Right lobe of liver (tissue), 6 donors: ENCODE measurements around the gene OLR1. TPM values are rescaled to one million over a fixed set of nuclear protein-coding genes. Genes with fewer than 3 reads are reported as not detected.

Experiments
- ATAC-seq, 4 donors: fragments of 200-7000 bp; cut with Tn5 transposase; one replicate each; pipeline ENCODE4 v1.9.1; 2020; ENCODE audit warnings: mild to moderate bottlenecking in 4 of 4, moderate library complexity in 4 of 4
- DNase-seq, 3 donors: peaks; one replicate each; pipeline ENCODE4 v3.0.0-alpha.2; 2020
- H3K27ac ChIP-seq, 3 donors: fragments of 200-600 bp; one replicate each; pipeline ENCODE4 v1.8.0; 2022
- H3K27me3 ChIP-seq, 2 donors: fragments of 200-600 bp; one replicate each; pipeline ENCODE4 v1.8.0; 2022
- H3K36me3 ChIP-seq, 4 donors: fragments of 200-600 bp; sonication (generic) in 1 of 4; one replicate each; pipeline versions ENCODE4 v1.5.1 to v1.8.0; 2017 to 2022; ENCODE audit warnings: control low read depth in 1 of 4
- H3K4me1 ChIP-seq, 4 donors: fragments of 200-600 bp; sonication (generic) in 1 of 4; one replicate each; pipeline versions ENCODE4 v1.5.1 to v1.8.0; 2017 to 2022; ENCODE audit warnings: control low read depth in 1 of 4
- H3K4me3 ChIP-seq, 3 donors: fragments of 200-600 bp; one replicate each; pipeline ENCODE4 v1.8.0; 2022
- H3K9me3 ChIP-seq, 4 donors: fragments of 200-600 bp; sonication (generic) in 1 of 4; one replicate each; pipeline versions ENCODE4 v1.5.1 to v1.8.0; 2017 to 2022; ENCODE audit warnings: control low read depth in 1 of 4
- CTCF ChIP-seq, 4 donors: fragments of 200-600 bp in 3 of 4; fragments of 450-650 bp in 1 of 4; IDR thresholded peaks; one replicate each; pipeline versions ENCODE4 v1.5.1 to v1.8.0; 2016 to 2022; ENCODE audit warnings: antibody characterized with exemption in 4 of 4, mild to moderate bottlenecking in 2 of 4
- POLR2A ChIP-seq: fragments of 450-650 bp; IDR thresholded peaks from one replicate; pipeline ENCODE4 v1.6.1; 2017; ENCODE audit warnings: antibody characterized with exemption, mild to moderate bottlenecking
- WGBS: methylation state at CpG from one replicate; pipeline ENCODE4 v1.1.6; 2018; ENCODE audit warnings: low coverage, low lambda C conversion rate; ENCODE audit not compliant: insufficient coverage; ENCODE audit errors: missing lambda C conversion rate; 5-methylcytosine and 5-hydroxymethylcytosine counted together
- intact Hi-C, 2 donors: fragments of 100-400 bp; cut with DNase I; formaldehyde crosslinking; loops; one replicate each; pipeline versions ENCODE4 v1.11.2 to v1.14.1; 2022
- total RNA-seq, 6 experiments: library from RNA; depleted of rRNA in 2 of 6; stranded (reverse); fragments of >200 nt in 2 of 6; fragmentation: NEBNext Ultra II Directional in 3 of 6; extraction: Animal tissue kit (Norgen Biotek cat#: 25700) in 3 of 6; gene quantifications; one replicate each; pipeline versions ENCODE4 v1.1.0 to v1.2.4, GENCODE V29; 2016 to 2023
- donor health status: DM: no; HTN: yes; CAD: no.
- donor health status: DM: no; HTN: no; CAD: no.
- donor health status: DM: no; HTN: no; CAD: no.
- donor health status: DM: no; HTN: yes; CAD: no.
- donor health status: DM: no; HTN: yes; CAD: no.

The OLR1 gene
- total RNA-seq, 6 experiments from 2014 or later = 0.23 to 3.9 (median 0.77) TPM; not detected in 2

DNA sequence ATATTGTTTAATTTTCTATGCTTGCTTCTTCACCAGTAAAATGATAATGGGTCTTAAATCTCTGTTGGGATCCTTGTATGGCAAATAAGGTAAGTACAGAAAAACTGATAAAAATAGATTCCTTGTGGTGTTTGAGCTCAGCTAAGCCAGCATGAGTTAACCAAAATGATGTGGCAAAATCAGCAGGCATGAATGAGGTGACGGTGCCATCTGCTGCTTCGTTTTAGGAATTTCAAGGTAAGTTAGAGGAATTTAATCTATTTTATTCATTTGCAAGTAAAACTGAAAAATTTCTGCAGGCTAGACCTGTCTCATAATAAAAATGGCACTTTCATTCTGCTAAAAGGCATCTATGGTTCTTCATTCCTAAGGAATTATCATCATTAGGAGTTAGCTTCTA, 31.9 kb downstream of the OLR1 start:
- DNase-seq = no peak
- ATAC-seq = peak; percentile 74 to 91 (median 82)
- WGBS = 5% methylated on average over 2 of the region's 2 CpGs
- Histone ChIP-seq H3K4me3 (no peak overlapping the region), H3K4me1 (no peaks in the 10 kb centered on the region), H3K27ac (no peak overlapping the region), H3K36me3 (no peaks in the 10 kb centered on the region), H3K9me3 (no peaks in the 10 kb centered on the region), H3K27me3 (no peaks in the 10 kb centered on the region)
- intact Hi-C loops = no loop called here
- TF ChIP-seq POLR2A (no peak), CTCF (IDR thresholded peaks at IDR 0.05) (peak; percentile 57 to 81 (median 61))

DNA sequence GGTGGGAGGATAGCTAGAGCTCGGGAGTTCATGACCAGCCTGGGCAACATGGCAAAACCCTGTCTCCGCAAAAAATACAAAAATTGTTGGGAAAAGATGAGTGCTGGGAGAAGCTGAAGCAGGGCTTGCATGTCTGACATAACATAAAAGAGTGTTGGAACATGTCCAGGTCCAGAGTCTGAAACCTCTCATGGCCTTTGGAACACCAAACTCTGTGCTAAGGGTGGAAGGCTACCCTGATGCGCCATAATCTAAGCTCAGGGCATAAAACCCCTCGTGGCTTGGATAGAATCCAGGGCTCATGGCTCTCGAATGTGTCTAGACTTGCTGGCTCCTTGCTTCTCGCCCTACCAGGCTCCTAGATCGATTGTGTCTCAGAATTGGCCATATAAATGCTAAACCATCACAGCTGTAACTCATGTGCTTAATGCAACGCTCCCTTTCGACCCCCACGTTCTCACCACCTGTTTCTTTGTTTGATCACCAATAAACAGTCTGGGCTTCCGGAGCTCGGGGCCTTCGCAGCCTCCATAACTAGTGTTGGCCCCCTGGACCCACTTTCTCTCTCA, 35.2 kb downstream of the OLR1 start:
- Histone ChIP-seq H3K9me3 (no peaks in the 10 kb centered on the region), H3K27me3 (no peaks in the 10 kb centered on the region), H3K36me3 (no peaks in the 10 kb centered on the region), H3K27ac (no peak overlapping the region), H3K4me3 (no peak overlapping the region), H3K4me1 (no peaks in the 10 kb centered on the region)
- TF ChIP-seq POLR2A = no peak
- TF ChIP-seq CTCF (IDR thresholded peaks at IDR 0.05) = no peak
- WGBS = 70% methylated on average over 11 of the region's 13 CpGs
- intact Hi-C loops = loop anchor here in 1 of 2 donors (10.0 kb wide), 1 partner anchor 102 kb away; the partner anchor contains the start of gene CLEC9A
- ATAC-seq (peak in 3 of 4 donors; percentile 50 to 59 (median 59)), DNase-seq (no peak)

DNA sequence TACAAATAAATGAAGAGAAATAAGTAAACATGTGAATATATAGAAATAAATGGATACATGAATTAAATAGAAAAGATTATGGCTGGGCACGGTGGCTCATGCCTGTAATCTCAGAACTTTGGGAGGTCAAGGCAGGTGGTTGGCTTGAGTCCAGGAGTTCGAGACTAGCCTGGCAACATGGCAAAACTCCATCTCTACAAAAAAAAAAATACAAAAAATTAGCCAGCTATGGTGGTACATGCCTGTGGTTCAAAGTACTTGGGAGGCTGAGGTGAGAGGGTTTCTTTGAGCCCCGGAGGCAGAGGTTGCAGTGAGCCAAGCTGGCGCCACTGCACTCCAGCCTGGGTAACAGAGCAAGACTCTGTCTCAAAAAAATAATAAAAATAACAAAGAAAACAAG, 36.8 kb downstream of the OLR1 start:
- WGBS = 60% methylated on average over 4 of the region's 4 CpGs
- no peaks in the 10 kb centered on the region for H3K4me1 ChIP-seq
- DNase-seq (no peak), ATAC-seq (no peak)
- H3K36me3 ChIP-seq = no peaks in the 10 kb centered on the region
- no peaks in the 10 kb centered on the region for H3K9me3 ChIP-seq
- H3K4me3 ChIP-seq = no peak overlapping the region
- TF ChIP-seq POLR2A (no peak), CTCF (IDR thresholded peaks at IDR 0.05) (no peak)
- H3K27ac ChIP-seq = no peak overlapping the region
- intact Hi-C loops = loop anchor here in 1 of 2 donors (10.0 kb wide), 1 partner anchor 100 kb away; the partner anchor contains the start of gene CLEC9A
- no peaks in the 10 kb centered on the region for H3K27me3 ChIP-seq

DNA sequence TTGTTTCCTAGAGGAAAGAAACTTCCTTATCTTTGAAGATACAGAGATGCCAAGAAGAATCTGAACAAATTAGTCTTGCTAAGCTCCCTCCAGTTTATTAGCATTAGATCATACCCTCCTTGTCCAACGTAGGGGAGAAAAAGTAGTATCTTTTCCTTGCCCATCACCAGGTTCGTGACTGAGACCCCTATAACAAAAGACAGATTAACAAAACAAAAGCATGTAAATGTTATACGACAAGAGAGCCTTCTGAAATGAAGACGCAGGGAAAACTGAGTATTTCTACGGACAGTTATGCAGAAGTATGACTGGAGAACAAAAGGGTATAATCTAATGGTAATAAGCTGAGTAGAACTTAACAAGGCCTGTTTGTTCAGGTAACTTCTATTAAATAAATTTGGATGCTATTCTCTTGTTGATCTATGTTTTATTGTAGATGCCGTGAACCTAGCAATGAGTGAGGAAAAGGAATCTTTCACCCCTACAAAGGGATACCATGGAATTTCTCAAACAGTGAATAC, 39.0 kb downstream of the OLR1 start:
- Histone ChIP-seq H3K27ac (no peak overlapping the region), H3K4me1 (no peaks in the 10 kb centered on the region), H3K36me3 (no peaks in the 10 kb centered on the region), H3K9me3 (no peaks in the 10 kb centered on the region), H3K4me3 (no peak overlapping the region), H3K27me3 (no peaks in the 10 kb centered on the region)
- no peak for ATAC-seq
- no peak for DNase-seq
- intact Hi-C loops = loop anchor here in 1 of 2 donors (10.0 kb wide), 1 partner anchor 98 kb away; the partner anchor contains the start of gene CLEC9A
- TF ChIP-seq CTCF (IDR thresholded peaks at IDR 0.05) = no peak
- no peak for TF ChIP-seq POLR2A
- WGBS = 75% methylated on average over 6 of the region's 6 CpGs
